ENCODE data around the gene IGLL1.

DNA sequence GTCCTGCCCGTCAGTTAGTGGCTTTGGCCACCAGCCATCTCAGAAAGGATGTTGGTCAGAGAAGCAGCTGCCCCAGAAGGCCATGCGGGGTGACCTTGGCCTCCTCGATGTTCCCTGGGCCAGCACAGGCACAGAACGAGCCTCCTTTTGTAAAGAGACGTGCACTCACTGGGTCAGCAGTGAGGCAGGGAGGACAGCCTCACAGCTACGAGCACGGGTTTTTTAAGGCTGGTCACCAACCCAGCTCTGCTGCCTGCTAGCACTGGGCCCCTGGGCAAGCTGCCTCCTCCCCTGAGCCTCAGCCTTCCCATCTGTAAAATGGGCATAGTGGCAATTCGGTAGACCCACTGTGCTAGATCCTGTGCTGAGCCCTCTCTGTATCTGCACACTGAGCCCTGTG lies 10.8 kb downstream of the IGLL1 start:
- TF ChIP-seq CTCF (conservative IDR thresholded peaks at IDR 0.05; ENCODE audit: low read length) (no peak), EZH2phosphoT487 (IDR thresholded peaks at IDR 0.05; ENCODE audit: borderline replicate concordance, low read depth, low read length) (no peak)
